ENCODE data around the gene EIF1AY. TPM values are rescaled to one million over a fixed set of nuclear protein-coding genes. Genes with fewer than 3 reads are reported as not detected.
A peak's percentile ranks its signal among the peaks of the same experiment; 100 is the strongest.
"Not testable (repeated sequence)": the region's sequence is repeated elsewhere in the genome, so short reads cannot be mapped to it uniquely, and the experiment has no call there.

EIF1AY gene
- total and polyA plus RNA-seq, 12 donors, result 25.4 to 113 (median 36.7) TPM; not detected in 7

- 0 to 29% methylated on average over 1 of the region's 1 CpG; no CpG with 5 or more reads in 2 of the 4 donors for WGBS, 4 donors
- Histone ChIP-seq H3K4me3 (no peak overlapping the region), H3K36me3 (replicated peaks in 1 of 2) (no peaks in the 10 kb centered on the region), H3K9me3 (replicated peaks in 1 of 3) (no peaks in the 10 kb centered on the region), H3K4me1 (replicated peaks in 1 of 2) (no peaks in the 10 kb centered on the region), H3K27me3 (no peaks in the 10 kb centered on the region), H3K27ac (peak overlapping the region in 1 of 5 donors; percentile 53)
- TF ChIP-seq POLR2A (IDR thresholded peaks at IDR 0.05), result no peak
- TF ChIP-seq CTCF (IDR thresholded peaks at IDR 0.05), result no peak
- intact Hi-C loops (cut with DNase I), result no loop called here
- no peak for DNase-seq
Measured at GRCh38 chrY:20544451-20544960, 31.1 kb upstream of the EIF1AY start.

GRCh38 chrY:20546071-20546470, 29.5 kb upstream of the EIF1AY start:
- 72 to 82% methylated on average over 2 of the region's 2 CpGs; no CpG with 5 or more reads in 2 of the 4 donors for WGBS, 4 donors
- H3K9me3 ChIP-seq (replicated peaks in 1 of 3), result no peaks in the 10 kb centered on the region
- TF ChIP-seq POLR2A (IDR thresholded peaks at IDR 0.05) (no peak), CTCF (IDR thresholded peaks at IDR 0.05) (no peak)
- DNase-seq, result no peak
- H3K27ac ChIP-seq, result no peak overlapping the region
- intact Hi-C loops (cut with DNase I), result no loop called here
- H3K36me3 ChIP-seq (replicated peaks in 1 of 2), result no peaks in the 10 kb centered on the region
- no peaks in the 10 kb centered on the region for H3K4me1 ChIP-seq (replicated peaks in 1 of 2)
- no peaks in the 10 kb centered on the region for H3K27me3 ChIP-seq
- no peak overlapping the region for H3K4me3 ChIP-seq

GRCh38 chrY:20549289-20549688, 26.3 kb upstream of the EIF1AY start:
- H3K27me3 ChIP-seq, result no peaks in the 10 kb centered on the region
- 78 to 84% methylated on average over 1 of the region's 1 CpG; no CpG with 5 or more reads in 2 of the 4 donors for WGBS, 4 donors
- H3K4me3 ChIP-seq, result no peak overlapping the region
- no peak for DNase-seq
- H3K27ac ChIP-seq, result no peak overlapping the region
- no peaks in the 10 kb centered on the region for H3K9me3 ChIP-seq (replicated peaks in 1 of 3)
- H3K4me1 ChIP-seq (replicated peaks in 1 of 2), result no peaks in the 10 kb centered on the region
- H3K36me3 ChIP-seq (replicated peaks in 1 of 2), result no peaks in the 10 kb centered on the region
- TF ChIP-seq CTCF (IDR thresholded peaks at IDR 0.05), result no peak
- TF ChIP-seq POLR2A (IDR thresholded peaks at IDR 0.05), result no peak
- intact Hi-C loops (cut with DNase I), result no loop called here

- no peaks in the 10 kb centered on the region for H3K36me3 ChIP-seq (replicated peaks in 1 of 2)
- H3K27me3 ChIP-seq, result no peaks in the 10 kb centered on the region
- TF ChIP-seq POLR2A (IDR thresholded peaks at IDR 0.05), result no peak
- TF ChIP-seq CTCF (IDR thresholded peaks at IDR 0.05), result no peak
- intact Hi-C loops (cut with DNase I), result loop anchor here in 1 of 2 donors (10.0 kb wide), 1 partner anchor 193 kb away; no protein-coding TSS in a partner anchor
- H3K4me3 ChIP-seq, result no peak overlapping the region
- H3K4me1 ChIP-seq (replicated peaks in 1 of 2), result no peaks in the 10 kb centered on the region
- no peak overlapping the region for H3K27ac ChIP-seq
- 99% methylated on average over 28 of the region's 28 CpGs; no CpG with 5 or more reads in 3 of the 4 donors for WGBS, 4 donors
- DNase-seq, result no peak
- H3K9me3 ChIP-seq (replicated peaks in 1 of 3), result no peaks in the 10 kb centered on the region
Measured at GRCh38 chrY:20551840-20552239, 23.7 kb upstream of the EIF1AY start.

GRCh38 chrY:20552764-20553323, 22.7 kb upstream of the EIF1AY start:
- not testable (repeated sequence) for H3K4me3 ChIP-seq; H3K36me3 ChIP-seq (replicated peaks in 1 of 2); DNase-seq; H3K4me1 ChIP-seq (replicated peaks in 1 of 2); H3K27ac ChIP-seq; H3K27me3 ChIP-seq; H3K9me3 ChIP-seq (replicated peaks in 1 of 3)
- 76 to 79% methylated on average over 10 of the region's 10 CpGs; no CpG with 5 or more reads in 2 of the 4 donors for WGBS, 4 donors
- intact Hi-C loops (cut with DNase I), result loop anchor here in 1 of 2 donors (10.0 kb wide), 1 partner anchor 192 kb away; no protein-coding TSS in a partner anchor

Measured in adrenal gland (tissue), 12 donors.